ENCODE data around the gene NIPAL3.

- TF ChIP-seq, protein P1, sequence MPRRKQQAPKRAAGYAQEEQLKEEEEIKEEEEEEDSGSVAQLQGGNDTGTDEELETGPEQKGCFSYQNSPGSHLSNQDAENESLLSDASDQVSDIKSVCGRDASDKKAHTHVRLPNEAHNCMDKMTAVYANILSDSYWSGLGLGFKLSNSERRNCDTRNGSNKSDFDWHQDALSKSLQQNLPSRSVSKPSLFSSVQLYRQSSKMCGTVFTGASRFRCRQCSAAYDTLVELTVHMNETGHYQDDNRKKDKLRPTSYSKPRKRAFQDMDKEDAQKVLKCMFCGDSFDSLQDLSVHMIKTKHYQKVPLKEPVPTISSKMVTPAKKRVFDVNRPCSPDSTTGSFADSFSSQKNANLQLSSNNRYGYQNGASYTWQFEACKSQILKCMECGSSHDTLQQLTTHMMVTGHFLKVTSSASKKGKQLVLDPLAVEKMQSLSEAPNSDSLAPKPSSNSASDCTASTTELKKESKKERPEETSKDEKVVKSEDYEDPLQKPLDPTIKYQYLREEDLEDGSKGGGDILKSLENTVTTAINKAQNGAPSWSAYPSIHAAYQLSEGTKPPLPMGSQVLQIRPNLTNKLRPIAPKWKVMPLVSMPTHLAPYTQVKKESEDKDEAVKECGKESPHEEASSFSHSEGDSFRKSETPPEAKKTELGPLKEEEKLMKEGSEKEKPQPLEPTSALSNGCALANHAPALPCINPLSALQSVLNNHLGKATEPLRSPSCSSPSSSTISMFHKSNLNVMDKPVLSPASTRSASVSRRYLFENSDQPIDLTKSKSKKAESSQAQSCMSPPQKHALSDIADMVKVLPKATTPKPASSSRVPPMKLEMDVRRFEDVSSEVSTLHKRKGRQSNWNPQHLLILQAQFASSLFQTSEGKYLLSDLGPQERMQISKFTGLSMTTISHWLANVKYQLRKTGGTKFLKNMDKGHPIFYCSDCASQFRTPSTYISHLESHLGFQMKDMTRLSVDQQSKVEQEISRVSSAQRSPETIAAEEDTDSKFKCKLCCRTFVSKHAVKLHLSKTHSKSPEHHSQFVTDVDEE (CRISPR knock-in tag; IDR thresholded peaks at IDR 0.05), result no peak
- TF ChIP-seq OSR1 (CRISPR knock-in tag; IDR thresholded peaks at IDR 0.05) (no peak), RARB (CRISPR knock-in tag; IDR thresholded peaks at IDR 0.05) (no peak), ZNF565 (CRISPR knock-in tag; conservative IDR thresholded peaks at IDR 0.05; ENCODE audit: low read depth) (no peak), PPARA (CRISPR knock-in tag; IDR thresholded peaks at IDR 0.05; ENCODE audit: borderline replicate concordance) (no peak), CSRNP3 (CRISPR knock-in tag; IDR thresholded peaks at IDR 0.05) (no peak), ZFP3 (CRISPR knock-in tag; IDR thresholded peaks at IDR 0.05) (no peak), CSDC2 (CRISPR knock-in tag; IDR thresholded peaks at IDR 0.05) (no peak), PATZ1 (CRISPR knock-in tag; IDR thresholded peaks at IDR 0.05; ENCODE audit: borderline replicate concordance) (no peak), ARNTL (CRISPR knock-in tag; IDR thresholded peaks at IDR 0.05; ENCODE audit: borderline replicate concordance, low read depth) (no peak), ESRRG (CRISPR knock-in tag; IDR thresholded peaks at IDR 0.05) (no peak), TOX (CRISPR knock-in tag; IDR thresholded peaks at IDR 0.05; ENCODE audit: borderline replicate concordance) (no peak), GLIS3 (CRISPR knock-in tag; IDR thresholded peaks at IDR 0.05) (no peak)
- TF ChIP-seq, protein P2, sequence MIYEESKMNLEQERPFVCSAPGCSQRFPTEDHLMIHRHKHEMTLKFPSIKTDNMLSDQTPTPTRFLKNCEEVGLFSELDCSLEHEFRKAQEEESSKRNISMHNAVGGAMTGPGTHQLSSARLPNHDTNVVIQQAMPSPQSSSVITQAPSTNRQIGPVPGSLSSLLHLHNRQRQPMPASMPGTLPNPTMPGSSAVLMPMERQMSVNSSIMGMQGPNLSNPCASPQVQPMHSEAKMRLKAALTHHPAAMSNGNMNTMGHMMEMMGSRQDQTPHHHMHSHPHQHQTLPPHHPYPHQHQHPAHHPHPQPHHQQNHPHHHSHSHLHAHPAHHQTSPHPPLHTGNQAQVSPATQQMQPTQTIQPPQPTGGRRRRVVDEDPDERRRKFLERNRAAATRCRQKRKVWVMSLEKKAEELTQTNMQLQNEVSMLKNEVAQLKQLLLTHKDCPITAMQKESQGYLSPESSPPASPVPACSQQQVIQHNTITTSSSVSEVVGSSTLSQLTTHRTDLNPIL (CRISPR knock-in tag; IDR thresholded peaks at IDR 0.05; ENCODE audit: low read depth), result no peak
These were observed 8.6 kb downstream of the NIPAL3 start for GRCh38 chr1:24424207-24424606.
